Fibroblast of lung (primary cell): ENCODE measurements around the gene NOS1AP.
"Not testable (repeated sequence)": the region's sequence is repeated elsewhere in the genome, so short reads cannot be mapped to it uniquely, and the experiment has no call there.

Experiments used
- EZH2 ChIP-seq: IDR thresholded peaks from 2 replicates; pipeline ENCODE4 v1.5.1; 2012; ENCODE audit warnings: low read length, control low read depth, mild to moderate bottlenecking; ENCODE audit errors: missing control alignments
- TF ChIP-seq, protein P1 (sequence below), 2 donors: IDR thresholded peaks in 1 of 2; conservative IDR thresholded peaks in 1 of 2; 1 replicate in 1 of 2; 2 replicates in 1 of 2; pipeline ENCODE4 v1.5.1; 2011 to 2012; ENCODE audit warnings: low read length in 2 of 2, control low read depth in 1 of 2, inconsistent platforms in 1 of 2, low read depth in 1 of 2, mild to moderate bottlenecking in 1 of 2

DNA sequence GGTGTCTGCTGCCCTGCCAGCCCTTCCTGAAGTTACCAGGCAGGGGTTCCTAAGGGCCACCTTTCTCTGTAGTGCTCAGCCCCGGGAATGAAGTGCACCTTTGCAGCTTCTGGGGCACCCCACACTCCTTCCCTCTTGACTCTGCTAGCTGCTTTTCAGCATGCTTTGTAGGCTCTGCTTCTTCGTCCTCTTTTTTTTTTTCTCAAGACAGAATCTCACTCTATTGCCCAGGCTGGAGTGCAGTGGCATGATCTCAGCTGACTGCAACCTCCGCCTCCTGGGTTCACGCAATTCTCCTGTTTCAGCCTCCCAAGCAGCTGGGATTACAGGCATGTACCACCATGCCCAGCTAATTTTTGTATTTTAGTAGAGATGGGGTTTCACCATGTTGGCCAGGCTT is 282.4 kb downstream of the NOS1AP start:
- TF ChIP-seq, protein P1, sequence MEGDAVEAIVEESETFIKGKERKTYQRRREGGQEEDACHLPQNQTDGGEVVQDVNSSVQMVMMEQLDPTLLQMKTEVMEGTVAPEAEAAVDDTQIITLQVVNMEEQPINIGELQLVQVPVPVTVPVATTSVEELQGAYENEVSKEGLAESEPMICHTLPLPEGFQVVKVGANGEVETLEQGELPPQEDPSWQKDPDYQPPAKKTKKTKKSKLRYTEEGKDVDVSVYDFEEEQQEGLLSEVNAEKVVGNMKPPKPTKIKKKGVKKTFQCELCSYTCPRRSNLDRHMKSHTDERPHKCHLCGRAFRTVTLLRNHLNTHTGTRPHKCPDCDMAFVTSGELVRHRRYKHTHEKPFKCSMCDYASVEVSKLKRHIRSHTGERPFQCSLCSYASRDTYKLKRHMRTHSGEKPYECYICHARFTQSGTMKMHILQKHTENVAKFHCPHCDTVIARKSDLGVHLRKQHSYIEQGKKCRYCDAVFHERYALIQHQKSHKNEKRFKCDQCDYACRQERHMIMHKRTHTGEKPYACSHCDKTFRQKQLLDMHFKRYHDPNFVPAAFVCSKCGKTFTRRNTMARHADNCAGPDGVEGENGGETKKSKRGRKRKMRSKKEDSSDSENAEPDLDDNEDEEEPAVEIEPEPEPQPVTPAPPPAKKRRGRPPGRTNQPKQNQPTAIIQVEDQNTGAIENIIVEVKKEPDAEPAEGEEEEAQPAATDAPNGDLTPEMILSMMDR (conservative IDR thresholded peaks at IDR 0.05 in 1 of 2, IDR thresholded peaks at IDR 0.05 in 1 of 2; ENCODE audit: low read depth in 1 of 2, low read length in 2 of 2) = not testable (repeated sequence)
- not testable (repeated sequence) for TF ChIP-seq EZH2
